ENCODE results near the gene INHA. TPM values are rescaled to one million over a fixed set of nuclear protein-coding genes. Genes with fewer than 3 reads are reported as not detected.

INHA gene
- total RNA-seq, 1 donor from 2014 or later = not detected

DNA sequence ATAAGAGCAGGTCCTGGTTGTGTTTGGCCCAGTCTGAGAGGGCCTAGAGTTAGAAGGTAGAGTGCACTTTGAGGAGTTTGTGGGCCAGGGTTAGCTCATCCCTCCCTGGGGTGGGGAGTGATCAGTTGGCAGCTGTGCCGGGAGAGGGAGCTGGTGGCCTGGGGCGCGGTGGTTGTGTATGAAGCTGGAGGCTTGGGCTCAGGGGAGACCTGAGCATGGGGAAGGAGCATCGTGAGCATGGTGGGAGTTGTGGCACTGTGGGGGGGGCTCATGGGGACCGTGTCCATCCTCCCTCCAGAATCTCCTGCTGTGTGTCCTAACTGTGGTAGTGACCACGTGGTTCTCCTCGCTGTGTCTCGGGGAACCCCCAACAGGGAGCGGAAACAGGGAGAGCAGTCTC, 39.2 kb downstream of the INHA start:
- DNase-seq (ENCODE audit: low read depth, low spot score) = no peak

DNA sequence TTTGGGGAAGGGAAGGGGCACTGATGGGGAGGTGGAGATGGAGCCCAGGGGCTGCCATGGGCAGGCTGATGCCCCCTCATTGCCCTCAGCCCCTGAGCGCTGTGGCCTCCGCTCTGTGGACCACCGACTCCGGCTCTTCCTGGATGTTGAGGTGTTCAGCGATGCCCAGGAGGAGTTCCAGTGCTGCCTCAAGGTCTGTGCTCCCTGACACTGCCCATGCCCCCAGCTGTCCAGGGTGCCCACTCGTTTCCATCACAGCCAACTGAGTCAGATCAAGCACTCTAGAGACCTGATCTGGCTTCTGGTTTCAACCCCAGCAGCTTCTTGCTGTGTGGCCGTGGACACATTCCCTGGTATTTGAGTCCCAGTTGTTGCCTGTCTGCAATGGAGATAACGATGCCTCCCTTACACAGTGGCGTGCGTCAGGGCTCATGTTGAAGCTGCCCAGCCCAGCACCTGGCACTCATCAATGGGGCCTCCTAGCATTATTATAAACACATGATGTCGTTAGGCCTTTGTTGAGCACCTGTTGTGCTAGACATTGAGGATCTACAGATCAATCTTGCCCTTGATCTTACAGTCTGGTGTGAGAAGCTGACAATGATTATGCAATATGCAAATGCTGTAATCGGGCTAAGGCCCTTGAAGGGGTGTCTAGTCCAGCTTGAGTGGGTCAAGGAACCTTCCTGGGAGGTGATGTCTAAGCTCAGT, 39.9 kb downstream of the INHA start:
- no peak for DNase-seq (ENCODE audit: low read depth, low spot score)

DNA sequence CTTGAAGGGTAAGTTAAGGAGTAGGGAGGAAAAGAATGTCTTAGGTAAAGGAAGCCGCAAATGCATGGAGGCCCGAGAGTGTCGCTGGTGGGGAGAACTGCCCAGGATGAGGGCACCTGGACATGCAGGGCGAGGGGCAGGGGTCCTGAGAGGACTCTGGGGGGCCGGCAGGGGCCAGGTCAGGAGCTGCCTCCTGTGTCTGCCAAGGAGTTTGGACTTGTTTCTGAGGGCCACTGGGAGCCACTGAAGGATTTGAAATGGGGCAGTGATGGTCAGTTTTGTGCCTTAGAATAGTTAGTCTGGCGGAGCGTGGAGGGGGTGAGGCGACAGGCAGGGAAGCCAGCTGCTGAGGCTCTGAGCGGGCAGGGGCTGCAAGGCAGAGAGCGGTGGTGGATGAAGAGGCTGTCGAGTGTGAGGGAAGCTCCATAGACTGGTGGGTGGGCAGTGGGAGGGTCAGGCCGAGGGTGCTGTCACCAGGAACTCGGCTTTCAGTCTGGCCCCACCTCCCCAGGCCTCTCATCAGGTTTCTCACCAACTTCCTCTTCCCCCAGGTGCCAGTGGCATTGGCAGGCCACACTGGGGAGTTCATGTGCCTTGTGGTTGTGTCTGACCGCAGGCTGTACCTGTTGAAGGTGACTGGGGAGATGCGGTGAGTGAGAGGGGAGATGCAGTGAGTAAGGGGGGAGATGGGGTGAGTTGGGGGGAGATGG, 40.6 kb downstream of the INHA start:
- DNase-seq (ENCODE audit: low read depth, low spot score) = no peak

DNA sequence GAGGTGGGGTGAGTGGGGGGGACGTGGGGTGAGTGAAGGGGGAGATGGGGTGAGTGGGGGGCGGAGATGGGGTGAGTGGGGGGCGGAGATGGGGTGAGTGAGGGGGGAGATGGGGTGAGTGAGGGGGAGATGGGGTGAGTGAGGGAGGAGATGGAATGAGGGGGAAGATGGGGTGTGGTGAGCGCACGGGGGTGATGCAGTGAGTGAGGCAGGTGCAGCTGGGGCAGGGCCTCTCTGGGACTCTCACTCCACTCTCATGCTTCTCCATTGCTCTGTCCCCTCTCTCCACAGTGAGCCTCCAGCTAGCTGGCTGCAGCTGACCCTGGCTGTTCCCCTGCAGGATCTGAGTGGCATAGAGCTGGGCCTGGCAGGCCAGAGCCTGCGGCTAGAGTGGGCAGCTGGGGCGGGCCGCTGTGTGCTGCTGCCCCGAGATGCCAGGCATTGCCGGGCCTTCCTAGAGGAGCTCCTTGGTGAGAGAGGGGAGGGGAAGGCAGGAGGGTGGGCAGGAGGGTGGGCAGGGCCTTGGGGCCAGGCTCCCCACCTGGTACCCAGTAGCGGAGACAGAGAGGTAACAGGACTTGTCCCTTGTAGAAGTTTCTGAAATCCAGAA, 41.5 kb downstream of the INHA start:
- DNase-seq (ENCODE audit: low read depth, low spot score) = no peak

DNA sequence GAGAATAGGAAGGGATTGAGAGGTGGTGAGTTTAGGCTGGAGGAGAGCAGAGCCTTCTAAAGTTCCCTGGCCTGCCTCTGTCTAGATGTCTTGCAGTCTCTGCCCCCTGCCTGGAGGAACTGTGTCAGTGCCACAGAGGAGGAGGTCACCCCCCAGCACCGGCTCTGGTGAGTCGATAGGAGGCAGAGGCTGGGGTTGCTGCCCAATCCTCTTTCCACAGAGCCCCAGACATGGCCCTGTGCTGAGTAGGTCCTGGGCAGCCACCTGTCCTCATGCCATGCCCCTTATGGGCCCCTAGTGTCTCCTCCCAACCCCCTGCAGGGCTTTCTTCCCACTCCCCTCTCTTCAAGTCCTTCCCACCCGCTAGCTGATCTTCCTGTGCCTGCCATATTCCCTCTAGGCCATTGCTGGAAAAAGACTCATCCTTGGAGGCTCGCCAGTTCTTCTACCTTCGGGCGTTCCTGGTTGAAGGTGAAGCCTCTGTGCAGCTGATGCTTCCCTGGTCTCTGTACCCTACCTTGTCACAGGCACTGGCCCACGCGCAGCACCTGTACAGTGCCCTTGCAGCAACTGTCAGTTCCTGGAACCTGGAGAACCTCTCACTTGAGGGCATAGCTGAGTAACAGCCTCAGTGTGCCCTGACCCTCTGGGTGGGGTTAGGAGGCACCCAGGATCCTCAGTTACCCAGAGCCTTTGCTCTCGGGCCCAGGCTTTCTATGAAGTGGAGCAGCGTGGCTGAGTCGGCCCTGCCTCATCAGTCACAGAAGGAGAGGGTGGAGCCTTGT, 42.2 kb downstream of the INHA start:
- DNase-seq (ENCODE audit: low read depth, low spot score) = no peak

DNA sequence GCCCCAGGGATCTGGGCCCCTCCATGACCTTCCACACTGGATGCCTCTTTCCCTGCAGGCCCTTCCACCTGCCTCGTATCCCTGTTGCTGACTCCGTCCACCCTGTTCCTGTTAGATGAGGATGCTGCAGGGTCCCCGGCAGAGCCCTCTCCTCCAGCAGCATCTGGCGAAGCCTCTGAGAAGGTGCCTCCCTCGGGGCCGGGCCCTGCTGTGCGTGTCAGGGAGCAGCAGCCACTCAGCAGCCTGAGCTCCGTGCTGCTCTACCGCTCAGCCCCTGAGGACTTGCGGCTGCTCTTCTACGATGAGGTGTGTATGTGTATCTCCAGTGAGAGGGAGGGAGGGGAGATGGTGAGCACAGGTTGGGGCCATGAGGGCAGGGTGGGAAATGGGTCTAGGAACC, 42.9 kb downstream of the INHA start:
- no peak for DNase-seq (ENCODE audit: low read depth, low spot score)

DNA sequence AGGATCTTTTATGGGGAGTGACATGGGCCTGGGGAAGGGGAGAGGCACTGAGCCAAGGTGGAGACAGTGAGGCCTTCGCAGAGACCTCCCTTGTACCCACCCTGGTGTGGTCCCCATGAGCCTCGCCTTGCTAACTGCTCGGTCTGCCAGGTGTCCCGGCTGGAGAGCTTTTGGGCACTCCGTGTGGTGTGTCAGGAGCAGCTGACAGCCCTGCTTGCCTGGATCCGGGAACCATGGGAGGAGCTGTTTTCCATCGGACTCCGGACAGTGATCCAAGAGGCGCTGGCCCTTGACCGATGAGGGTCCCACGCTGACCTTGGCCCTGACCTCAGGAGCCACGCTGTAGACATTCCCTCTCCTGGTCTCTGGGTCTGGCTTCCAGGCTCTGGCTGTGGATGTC, 43.8 kb downstream of the INHA start:
- DNase-seq (ENCODE audit: low read depth, low spot score) = no peak

DNA sequence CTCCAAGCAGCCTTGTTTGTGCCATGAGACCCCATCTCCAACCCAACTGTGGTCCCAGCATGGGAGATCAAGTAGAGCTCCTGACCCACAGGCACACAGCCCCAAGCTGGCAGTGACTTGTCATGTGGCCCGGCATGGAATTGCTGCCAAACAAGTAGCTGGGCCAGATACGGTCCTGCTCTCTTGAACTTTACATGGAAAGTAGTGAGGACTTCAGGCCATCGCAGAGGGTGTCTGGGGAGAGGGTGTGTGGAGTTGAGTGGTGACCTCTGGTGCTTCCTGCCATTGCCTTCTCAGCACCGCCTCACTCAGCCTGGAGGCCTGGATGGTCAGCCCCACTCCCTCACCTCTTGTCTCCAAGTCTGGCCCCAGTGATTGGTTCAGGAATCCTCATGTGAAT, 44.4 kb downstream of the INHA start:
- DNase-seq (ENCODE audit: low read depth, low spot score) = no peak

DNA sequence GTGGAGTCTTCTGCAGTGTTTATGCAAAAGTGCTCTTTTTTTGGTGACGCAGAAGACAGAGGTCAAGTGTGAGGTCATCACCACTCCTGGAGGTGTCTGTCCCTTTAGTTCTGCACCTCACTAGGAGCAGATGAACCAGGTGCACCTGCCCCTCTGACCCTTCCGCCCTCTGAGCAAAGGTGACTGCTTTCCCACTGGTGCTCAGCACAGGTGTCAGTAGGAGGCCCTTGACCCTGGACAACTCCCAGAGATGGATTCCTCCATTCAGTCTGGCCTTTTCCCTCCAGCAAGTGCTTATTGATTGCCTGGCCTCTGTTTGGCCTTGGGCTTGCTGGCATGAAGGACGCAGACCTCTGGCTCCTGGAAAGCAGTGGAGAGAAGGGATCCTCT, 46.6 kb downstream of the INHA start:
- no peak for DNase-seq (ENCODE audit: low read depth, low spot score)

DNA sequence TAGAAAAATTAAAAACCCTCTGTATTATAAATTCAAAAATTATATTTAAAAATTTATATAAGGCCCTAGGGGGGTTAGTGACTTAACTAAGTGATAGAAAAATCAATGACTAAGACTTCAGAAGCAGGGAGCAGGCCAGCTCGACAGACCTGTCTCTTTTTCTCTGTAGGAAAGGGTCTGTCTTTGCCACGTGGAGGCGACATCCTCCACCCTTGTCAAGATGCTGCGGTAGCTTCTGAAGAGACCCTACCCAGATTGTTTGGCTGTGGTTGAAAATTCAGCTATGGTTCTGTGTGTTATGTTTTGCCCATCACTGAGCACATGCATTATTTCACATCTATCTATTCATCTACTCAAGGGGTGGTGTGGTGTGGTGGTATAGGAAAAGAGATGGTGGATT, 47.1 kb downstream of the INHA start:
- no peak for DNase-seq (ENCODE audit: low read depth, low spot score)

DNA sequence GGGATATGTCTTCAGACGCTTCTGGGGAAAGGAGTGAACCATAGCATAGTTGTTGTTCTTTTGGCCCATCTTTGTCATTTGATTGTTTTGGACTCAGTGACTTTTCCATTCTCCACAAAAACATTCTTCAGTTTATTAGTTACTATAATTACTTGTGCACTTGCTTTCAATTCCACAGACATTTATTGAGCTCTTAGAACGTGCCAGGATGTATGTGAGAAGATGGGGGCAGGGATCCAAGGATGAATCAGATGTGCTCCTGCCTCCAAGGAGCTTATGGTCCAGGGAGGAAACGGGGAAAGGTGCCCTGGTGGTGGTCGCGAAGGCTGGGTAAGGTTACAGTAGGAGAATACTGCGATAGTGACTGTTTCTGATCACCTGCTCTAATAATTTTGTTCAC, 48.4 kb downstream of the INHA start:
- DNase-seq (ENCODE audit: low read depth, low spot score) = no peak

DNA sequence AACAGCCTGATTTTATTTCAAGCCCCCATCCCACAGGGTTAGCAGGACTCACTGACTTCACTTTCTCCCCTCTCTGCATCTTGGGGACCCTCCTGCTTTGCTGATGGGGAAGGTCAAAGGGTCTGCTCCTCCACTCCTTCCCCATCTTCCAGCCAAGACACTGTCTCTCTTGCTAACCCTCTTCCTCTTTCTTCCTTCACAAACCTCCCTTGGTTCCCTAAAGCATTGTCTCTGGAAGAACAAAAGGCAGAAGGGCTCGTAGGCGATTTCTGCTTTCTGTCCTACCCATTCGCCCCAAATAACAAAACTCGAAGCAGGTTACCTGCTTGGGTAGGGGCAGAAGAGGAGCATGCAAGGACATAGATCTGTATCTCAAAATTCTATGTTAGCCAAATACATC, 49.8 kb downstream of the INHA start:
- DNase-seq (ENCODE audit: low read depth, low spot score) = no peak

DNA sequence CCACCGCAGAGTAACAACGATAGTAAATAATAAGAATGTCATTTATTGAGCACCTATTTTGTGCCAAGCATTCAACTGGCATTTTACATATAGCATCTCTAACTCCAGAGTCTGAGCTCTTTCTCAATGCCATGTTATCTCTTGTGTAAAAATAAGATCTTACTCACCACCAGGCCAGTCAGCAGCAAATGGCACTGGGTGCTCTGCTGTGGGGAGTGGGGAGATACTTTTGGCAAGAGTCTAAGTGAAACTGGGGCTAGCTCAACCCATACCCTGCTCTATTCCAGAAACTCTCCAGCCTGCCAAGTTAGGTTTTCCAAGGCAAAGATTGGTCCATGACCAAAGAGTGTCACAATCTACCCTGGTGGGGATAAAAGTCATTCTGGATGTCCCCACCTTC, 50.4 kb downstream of the INHA start:
- no peak for DNase-seq (ENCODE audit: low read depth, low spot score)

DNA sequence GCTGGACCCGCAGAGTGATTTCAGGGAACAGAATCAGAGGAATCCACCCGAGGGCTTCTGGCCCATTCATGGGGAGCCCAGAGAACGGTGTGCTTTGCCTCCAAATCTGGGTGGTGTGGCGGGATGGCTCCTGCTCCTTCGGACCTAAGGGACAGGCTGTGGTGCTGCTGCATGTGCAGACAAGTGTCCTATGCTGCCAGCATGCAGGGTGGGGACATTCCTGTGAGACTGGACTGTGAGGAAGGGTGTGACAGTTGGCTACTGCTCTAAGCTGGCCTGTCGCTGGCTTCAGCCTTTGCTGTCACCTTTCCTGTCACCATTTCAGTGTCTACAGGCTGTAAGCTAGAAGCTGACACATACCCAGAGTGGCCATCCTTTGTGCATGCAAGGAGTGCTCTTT, 52.5 kb downstream of the INHA start:
- no peak for DNase-seq (ENCODE audit: low read depth, low spot score)

DNA sequence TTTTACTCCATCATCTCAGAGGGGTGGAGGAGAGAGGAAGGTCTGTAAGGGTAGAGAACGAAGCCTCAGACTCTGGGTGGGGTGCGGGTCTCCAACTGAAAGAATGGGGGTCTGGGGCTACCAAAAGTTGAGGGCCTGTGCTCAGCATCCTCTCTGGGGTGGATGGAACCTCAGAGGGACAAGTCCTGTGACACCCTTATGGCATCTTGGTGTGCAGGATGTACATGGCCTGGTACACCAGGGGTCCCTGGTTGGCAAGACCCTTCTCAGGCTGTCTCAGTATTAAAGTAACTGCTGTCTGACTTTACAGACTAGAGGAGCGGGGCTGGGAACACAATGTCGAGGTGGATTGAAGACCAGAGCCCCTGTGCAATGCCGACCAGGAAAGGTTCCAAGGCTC, 53.1 kb downstream of the INHA start:
- no peak for DNase-seq (ENCODE audit: low read depth, low spot score)

Other genes starting within 250 kb of the INHA start
- gene RESP18, start 239.6 kb upstream of the INHA start, total RNA-seq = not detected in 2 replicates
- gene DNPEP, start 184.4 kb upstream of the INHA start, total RNA-seq = 50.0 and 60.6 TPM in 2 replicates
- not detected in 2 replicates for gene DES, start 153.9 kb upstream of the INHA start, total RNA-seq
- gene SPEG, start 137.5 kb upstream of the INHA start, total RNA-seq = 0.39 and 1.8 TPM in 2 replicates
- 44.5 and 45.1 TPM in 2 replicates for gene GMPPA, start 73.4 kb upstream of the INHA start, total RNA-seq
- not detected in 2 replicates for gene ASIC4, start 57.8 kb upstream of the INHA start, total RNA-seq
- 0.35 and 0.86 TPM in 2 replicates for gene CHPF, start 28.5 kb upstream of the INHA start, total RNA-seq
- gene TMEM198, start 28.3 kb upstream of the INHA start, total RNA-seq = not detected in 2 replicates
- 15.6 and 22.2 TPM in 2 replicates for gene OBSL1, start 771 bp upstream of the INHA start, total RNA-seq
- 6.9 and 15.3 TPM in 2 replicates for gene STK11IP, start 25.5 kb downstream of the INHA start, total RNA-seq
- 0.07 and 0.13 TPM in 2 replicates for gene SLC4A3, start 55.3 kb downstream of the INHA start, total RNA-seq

Data from pulmonary artery endothelial cell (primary cell).